Ascending aorta (tissue), 2 donors: ENCODE measurements around the gene EZH2. TPM values are rescaled to one million over a fixed set of nuclear protein-coding genes. Genes with fewer than 3 reads are reported as not detected.

Experiments used
- DNase-seq, 2 donors: peaks; one replicate each; pipeline ENCODE4 v3.0.0-alpha.2; 2019; ENCODE audit warnings: low spot score in 2 of 2
- H3K27ac ChIP-seq, 2 donors: fragments of 200-600 bp; sonication (generic); one replicate each; pipeline ENCODE4 v1.5.1; 2016 to 2017; ENCODE audit warnings: mild to moderate bottlenecking in 1 of 2
- H3K27me3 ChIP-seq: fragments of 200-600 bp; sonication (generic); one replicate; pipeline ENCODE4 v1.5.1; 2017
- H3K36me3 ChIP-seq, 2 donors: fragments of 200-600 bp; sonication (generic); one replicate each; pipeline ENCODE4 v1.5.1; 2016
- H3K4me1 ChIP-seq, 2 donors: fragments of 200-600 bp; sonication (generic); one replicate each; pipeline ENCODE4 v1.5.1; 2016 to 2017; ENCODE audit warnings: mild to moderate bottlenecking in 1 of 2
- H3K4me3 ChIP-seq, 2 donors: fragments of 200-600 bp; sonication (generic); one replicate each; pipeline ENCODE4 v1.5.1; 2016 to 2017; ENCODE audit warnings: mild to moderate bottlenecking in 1 of 2
- H3K9me3 ChIP-seq, 2 donors: fragments of 200-600 bp; sonication (generic); one replicate each; pipeline ENCODE4 v1.5.1; 2016
- intact Hi-C: fragments of 100-400 bp; cut with DNase I; formaldehyde crosslinking; loops from one replicate; pipeline ENCODE4 v1.15.1; 2023
- total RNA-seq: library from RNA; depleted of rRNA; stranded (reverse); fragments of >200 nt; gene quantifications from one replicate; pipeline ENCODE4 v1.1.0, GENCODE V29; 2016
- TF ChIP-seq, protein P1 (sequence below), 3 experiments: fragments of 200-600 bp in 2 of 3; fragments of 450-650 bp in 1 of 3; sonication (generic) in 2 of 3; IDR thresholded peaks; one replicate each; pipeline ENCODE4 v1.5.1; 2016 to 2019; ENCODE audit warnings: antibody characterized with exemption in 3 of 3, mild to moderate bottlenecking in 1 of 3, moderate library complexity in 1 of 3

The EZH2 gene
- total RNA-seq, 1 donor from 2014 or later: not detected

DNA sequence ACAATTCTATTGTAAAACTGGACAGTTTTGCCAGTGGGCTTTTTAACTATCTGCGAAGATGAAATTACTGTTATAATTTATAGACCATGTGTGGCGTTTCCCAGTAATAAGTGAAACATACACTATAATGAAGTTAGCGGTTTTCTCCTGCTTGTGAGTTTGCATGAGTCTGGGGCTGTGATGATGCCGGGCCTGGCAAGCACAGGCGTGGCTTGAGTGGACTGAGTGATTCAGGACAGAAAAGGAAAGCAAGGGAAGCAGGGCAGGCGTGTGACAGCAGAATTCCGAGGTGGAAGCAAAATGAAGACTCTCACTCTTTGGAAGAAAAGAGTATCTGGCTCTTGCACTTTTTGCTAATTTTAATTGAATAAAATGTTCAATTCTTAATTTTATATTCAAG lies 94.9 kb downstream of the EZH2 start:
- no peaks in the 10 kb centered on the region for H3K27me3 ChIP-seq
- peaks cover 73 to 95% of the 10 kb centered on the region in 2 donors for H3K36me3 ChIP-seq
- peaks cover 0 to 4% of the 10 kb centered on the region in 2 donors for H3K9me3 ChIP-seq
- H3K4me1 ChIP-seq: no peaks in the 10 kb centered on the region
- DNase-seq: no peak
- intact Hi-C loops: no loop called here
- no peak overlapping the region for H3K4me3 ChIP-seq
- TF ChIP-seq, protein P1, sequence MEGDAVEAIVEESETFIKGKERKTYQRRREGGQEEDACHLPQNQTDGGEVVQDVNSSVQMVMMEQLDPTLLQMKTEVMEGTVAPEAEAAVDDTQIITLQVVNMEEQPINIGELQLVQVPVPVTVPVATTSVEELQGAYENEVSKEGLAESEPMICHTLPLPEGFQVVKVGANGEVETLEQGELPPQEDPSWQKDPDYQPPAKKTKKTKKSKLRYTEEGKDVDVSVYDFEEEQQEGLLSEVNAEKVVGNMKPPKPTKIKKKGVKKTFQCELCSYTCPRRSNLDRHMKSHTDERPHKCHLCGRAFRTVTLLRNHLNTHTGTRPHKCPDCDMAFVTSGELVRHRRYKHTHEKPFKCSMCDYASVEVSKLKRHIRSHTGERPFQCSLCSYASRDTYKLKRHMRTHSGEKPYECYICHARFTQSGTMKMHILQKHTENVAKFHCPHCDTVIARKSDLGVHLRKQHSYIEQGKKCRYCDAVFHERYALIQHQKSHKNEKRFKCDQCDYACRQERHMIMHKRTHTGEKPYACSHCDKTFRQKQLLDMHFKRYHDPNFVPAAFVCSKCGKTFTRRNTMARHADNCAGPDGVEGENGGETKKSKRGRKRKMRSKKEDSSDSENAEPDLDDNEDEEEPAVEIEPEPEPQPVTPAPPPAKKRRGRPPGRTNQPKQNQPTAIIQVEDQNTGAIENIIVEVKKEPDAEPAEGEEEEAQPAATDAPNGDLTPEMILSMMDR (IDR thresholded peaks at IDR 0.05): no peak
- H3K27ac ChIP-seq: no peak overlapping the region

DNA sequence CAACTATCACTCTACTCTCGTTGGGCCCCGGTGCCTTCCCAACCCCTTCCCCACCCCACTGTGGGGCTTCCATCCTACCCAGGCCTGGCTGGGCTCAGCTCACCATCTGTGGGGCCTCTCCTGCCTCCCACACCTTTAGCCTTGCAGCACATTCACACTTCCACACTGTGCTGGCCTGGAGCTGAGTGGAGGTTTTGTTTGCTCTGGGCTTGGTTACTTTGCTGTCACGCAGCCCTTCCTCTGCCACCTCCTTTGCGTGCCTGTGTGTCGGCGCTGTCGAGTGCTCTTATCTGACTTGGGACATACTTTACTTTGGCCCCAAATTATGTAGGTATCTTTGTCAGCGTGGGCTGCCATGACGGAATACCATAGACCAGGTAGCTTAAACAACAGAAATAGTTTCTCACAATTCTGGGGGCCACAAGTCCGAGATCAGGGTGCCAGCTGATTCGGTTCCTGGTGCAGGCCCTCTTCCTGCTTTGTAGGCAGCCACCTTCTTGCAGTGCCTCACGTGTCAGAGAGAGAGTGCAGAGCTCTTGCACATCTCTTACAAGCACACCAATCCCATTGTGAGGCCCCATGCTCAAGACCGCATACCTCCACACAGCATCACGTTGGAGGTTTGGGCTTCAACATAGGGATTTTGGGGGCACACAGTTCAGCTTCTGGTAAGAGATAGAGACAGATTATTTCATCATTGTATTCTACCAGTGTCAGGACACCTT lies 96.4 kb downstream of the EZH2 start:
- DNase-seq: no peak
- Histone ChIP-seq H3K36me3 (peaks cover 58 to 95% of the 10 kb centered on the region in 2 donors), H3K4me1 (no peaks in the 10 kb centered on the region), H3K9me3 (no peaks in the 10 kb centered on the region), H3K4me3 (no peak overlapping the region), H3K27ac (no peak overlapping the region), H3K27me3 (no peaks in the 10 kb centered on the region)
- intact Hi-C loops: no loop called here
- TF ChIP-seq, protein P1 (IDR thresholded peaks at IDR 0.05): no peak

DNA sequence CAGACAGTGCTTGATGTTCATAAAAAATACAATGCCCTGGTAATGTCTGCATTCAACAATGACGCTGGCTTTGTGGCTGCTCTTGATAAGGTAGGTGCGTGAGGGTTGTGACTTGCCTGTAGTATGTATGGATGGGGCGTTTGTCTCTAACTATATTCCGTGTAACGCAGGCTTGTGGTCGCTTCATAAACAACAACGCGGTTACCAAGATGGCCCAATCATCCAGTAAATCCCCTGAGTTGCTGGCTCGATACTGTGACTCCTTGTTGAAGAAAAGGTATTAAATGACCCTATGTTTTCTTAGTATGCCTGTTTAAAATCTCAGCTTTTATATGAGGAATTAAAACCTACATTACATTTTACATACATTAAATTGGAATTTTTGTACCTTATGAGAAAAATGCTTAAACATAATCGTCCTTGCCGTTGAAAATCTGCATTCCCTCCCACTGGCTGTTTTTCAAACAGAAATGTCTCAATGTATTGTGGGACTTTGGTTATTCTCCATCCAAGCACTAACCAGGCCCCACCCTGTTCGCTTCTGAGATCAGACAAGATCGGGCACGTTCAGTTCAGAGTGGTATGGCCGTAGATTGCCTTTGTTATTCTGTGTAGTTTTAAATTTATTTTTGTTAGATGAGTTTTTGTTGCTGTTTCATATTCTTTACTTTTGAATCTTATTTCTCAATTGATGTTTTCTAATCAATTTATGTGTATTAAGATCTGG lies 100.1 kb downstream of the EZH2 start:
- no peaks in the 10 kb centered on the region for H3K4me1 ChIP-seq
- no peak for DNase-seq
- no peaks in the 10 kb centered on the region for H3K27me3 ChIP-seq
- intact Hi-C loops: no loop called here
- peaks cover 33 to 81% of the 10 kb centered on the region in 2 donors for H3K36me3 ChIP-seq
- no peak overlapping the region for H3K27ac ChIP-seq
- no peak overlapping the region for H3K4me3 ChIP-seq
- TF ChIP-seq, protein P1 (IDR thresholded peaks at IDR 0.05): no peak
- H3K9me3 ChIP-seq: no peaks in the 10 kb centered on the region

DNA sequence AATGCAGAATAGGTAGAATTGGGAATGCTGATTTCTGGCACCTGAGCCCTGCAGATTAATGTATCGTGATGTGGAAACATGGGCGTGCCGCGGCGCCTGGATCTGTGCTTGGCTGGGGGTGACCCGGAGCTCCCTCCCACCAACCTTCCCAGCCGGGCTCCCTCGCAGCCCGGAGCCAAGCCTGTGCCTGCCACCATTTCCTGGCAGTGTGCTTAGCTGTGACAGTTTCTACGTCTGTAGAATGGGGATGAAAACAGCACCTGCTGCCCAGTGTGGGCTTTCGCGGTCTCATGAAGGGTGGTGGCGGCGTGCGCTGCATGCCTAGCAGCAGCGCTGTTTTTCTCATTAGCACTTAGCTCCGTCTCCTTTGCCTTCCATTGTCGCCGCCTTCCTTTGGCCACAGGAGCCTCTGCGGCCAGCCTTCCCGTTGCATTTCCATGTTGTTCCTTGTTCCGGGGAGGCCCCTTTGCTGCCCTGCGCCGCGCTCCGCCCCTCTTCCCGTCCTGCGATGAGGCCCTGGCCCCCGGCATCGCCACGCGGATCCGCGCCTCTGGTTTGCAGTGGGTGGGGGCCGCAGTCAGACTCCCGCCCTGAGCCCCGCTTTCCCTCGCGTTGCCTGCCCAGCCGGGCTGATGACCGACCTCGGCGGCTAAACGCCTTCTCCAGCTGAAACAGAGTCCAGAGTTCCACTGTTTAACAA lies 101.2 kb downstream of the EZH2 start:
- Histone ChIP-seq H3K27me3 (no peaks in the 10 kb centered on the region), H3K36me3 (peaks cover 33 to 72% of the 10 kb centered on the region in 2 donors), H3K27ac (no peak overlapping the region), H3K4me3 (no peak overlapping the region), H3K4me1 (no peaks in the 10 kb centered on the region), H3K9me3 (no peaks in the 10 kb centered on the region)
- intact Hi-C loops: no loop called here
- no peak for DNase-seq
- TF ChIP-seq, protein P1 (IDR thresholded peaks at IDR 0.05): no peak

DNA sequence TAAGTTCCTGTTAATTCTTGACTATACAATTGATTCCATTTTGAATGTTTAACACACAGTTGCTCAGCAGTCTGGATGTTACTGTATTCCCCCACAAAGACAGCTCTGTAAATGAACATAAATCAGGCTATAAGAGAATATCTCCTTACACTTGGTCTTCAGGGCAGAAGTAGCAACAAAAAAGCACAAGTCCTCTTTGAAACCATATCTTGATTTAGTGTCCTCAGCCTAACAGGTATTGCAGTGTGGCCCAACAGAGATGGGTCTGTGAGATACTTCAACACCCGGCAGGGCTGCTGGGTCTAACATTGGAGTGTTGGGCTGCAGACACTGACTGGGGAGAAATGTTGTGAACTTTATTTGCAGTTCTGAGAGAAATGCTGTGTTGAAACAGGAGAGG lies 109.6 kb downstream of the EZH2 start:
- DNase-seq: no peak
- intact Hi-C loops: no loop called here
- no peak overlapping the region for H3K27ac ChIP-seq
- H3K4me1 ChIP-seq: no peaks in the 10 kb centered on the region
- H3K36me3 ChIP-seq: peaks cover 46 to 55% of the 10 kb centered on the region in 2 donors
- no peaks in the 10 kb centered on the region for H3K27me3 ChIP-seq
- TF ChIP-seq, protein P1 (IDR thresholded peaks at IDR 0.05): no peak
- H3K9me3 ChIP-seq: no peaks in the 10 kb centered on the region
- H3K4me3 ChIP-seq: no peak overlapping the region
